Measurements from ENCODE around the gene SMIM44. TPM values are rescaled to one million over a fixed set of nuclear protein-coding genes. Genes with fewer than 3 reads are reported as not detected.
A peak's percentile ranks its signal among the peaks of the same experiment; 100 is the strongest.

The SMIM44 gene
- total and polyA plus RNA-seq, 9 of the 15 experiments (the other 6 are each of a cell fraction or from before 2014, with no cell fraction given), result not detected

DNA sequence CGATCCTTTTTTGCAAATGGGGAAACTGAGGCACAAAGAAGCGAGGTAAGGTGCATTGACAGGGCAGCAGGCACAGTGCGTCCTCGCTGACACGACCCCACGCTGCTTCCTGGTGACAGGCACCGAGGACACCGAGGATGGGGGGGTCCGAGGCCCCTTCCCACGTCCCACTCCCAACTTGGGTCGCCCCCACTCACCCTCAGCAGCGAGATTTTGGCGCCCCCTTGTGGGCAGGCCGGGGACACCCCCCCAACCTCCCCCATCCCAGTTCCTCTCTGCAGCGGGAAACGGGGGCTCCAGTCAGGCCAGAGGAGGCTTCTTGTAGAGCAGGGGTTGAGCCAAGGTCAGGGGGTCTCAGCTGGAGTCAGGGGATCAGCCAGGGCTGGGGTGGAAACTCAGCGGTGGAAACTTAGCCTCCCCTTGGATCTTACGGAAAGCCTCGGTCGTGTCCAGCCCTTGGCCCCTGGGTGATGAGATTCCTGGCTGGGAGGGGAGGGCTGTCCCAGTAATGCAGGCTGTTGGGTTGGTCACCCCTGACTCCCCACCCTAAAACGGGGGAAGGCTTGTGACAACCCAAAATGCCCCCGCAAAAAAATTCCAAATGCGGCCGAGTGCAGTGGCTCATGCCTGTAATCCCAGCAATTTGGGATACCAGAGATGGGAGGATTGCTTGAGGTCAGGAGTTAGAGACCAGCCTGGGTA, 11.1 kb downstream of the SMIM44 start (continued):
- peak; percentile 15 for TF ChIP-seq PHF20 (IDR thresholded peaks at IDR 0.05; ENCODE audit: partially characterized antibody)
- TF ChIP-seq HMG20A (CRISPR knock-in tag; conservative IDR thresholded peaks at IDR 0.05), result no peak
- TF ChIP-seq ZC3H11A (IDR thresholded peaks at IDR 0.05; ENCODE audit: low read depth, low read length), result no peak
- TF ChIP-seq, protein P1, sequence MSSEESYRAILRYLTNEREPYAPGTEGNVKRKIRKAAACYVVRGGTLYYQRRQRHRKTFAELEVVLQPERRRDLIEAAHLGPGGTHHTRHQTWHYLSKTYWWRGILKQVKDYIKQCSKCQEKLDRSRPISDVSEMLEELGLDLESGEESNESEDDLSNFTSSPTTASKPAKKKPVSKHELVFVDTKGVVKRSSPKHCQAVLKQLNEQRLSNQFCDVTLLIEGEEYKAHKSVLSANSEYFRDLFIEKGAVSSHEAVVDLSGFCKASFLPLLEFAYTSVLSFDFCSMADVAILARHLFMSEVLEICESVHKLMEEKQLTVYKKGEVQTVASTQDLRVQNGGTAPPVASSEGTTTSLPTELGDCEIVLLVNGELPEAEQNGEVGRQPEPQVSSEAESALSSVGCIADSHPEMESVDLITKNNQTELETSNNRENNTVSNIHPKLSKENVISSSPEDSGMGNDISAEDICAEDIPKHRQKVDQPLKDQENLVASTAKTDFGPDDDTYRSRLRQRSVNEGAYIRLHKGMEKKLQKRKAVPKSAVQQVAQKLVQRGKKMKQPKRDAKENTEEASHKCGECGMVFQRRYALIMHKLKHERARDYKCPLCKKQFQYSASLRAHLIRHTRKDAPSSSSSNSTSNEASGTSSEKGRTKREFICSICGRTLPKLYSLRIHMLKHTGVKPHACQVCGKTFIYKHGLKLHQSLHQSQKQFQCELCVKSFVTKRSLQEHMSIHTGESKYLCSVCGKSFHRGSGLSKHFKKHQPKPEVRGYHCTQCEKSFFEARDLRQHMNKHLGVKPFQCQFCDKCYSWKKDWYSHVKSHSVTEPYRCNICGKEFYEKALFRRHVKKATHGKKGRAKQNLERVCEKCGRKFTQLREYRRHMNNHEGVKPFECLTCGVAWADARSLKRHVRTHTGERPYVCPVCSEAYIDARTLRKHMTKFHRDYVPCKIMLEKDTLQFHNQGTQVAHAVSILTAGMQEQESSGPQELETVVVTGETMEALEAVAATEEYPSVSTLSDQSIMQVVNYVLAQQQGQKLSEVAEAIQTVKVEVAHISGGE (CRISPR knock-in tag; IDR thresholded peaks at IDR 0.05), result no peak
- no peak for TF ChIP-seq SMARCA4 (IDR thresholded peaks at IDR 0.05)
- TF ChIP-seq KLF13 (tag; IDR thresholded peaks at IDR 0.05; ENCODE audit: borderline replicate concordance, low read depth), result no peak
- no peak for TF ChIP-seq NBN (IDR thresholded peaks at IDR 0.05; ENCODE audit: low read depth)
- TF ChIP-seq ARID2 (IDR thresholded peaks at IDR 0.05), result peak; percentile 71; the same call in 1 of the 2 replicates
- TF ChIP-seq, protein P2, sequence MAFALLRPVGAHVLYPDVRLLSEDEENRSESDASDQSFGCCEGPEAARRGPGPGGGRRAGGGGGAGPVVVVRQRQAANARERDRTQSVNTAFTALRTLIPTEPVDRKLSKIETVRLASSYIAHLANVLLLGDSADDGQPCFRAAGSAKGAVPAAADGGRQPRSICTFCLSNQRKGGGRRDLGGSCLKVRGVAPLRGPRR (CRISPR knock-in tag; IDR thresholded peaks at IDR 0.05), result no peak
- TF ChIP-seq SPI1 (IDR thresholded peaks at IDR 0.05; ENCODE audit: borderline replicate concordance, low read depth, low read length), result peak; percentile 79
- TF ChIP-seq KLF1 (tag; IDR thresholded peaks at IDR 0.05), result no peak
- TF ChIP-seq ADNP (tag; IDR thresholded peaks at IDR 0.05), result peak; percentile 55; the same call in 1 of the 2 replicates
- TF ChIP-seq, protein P3, sequence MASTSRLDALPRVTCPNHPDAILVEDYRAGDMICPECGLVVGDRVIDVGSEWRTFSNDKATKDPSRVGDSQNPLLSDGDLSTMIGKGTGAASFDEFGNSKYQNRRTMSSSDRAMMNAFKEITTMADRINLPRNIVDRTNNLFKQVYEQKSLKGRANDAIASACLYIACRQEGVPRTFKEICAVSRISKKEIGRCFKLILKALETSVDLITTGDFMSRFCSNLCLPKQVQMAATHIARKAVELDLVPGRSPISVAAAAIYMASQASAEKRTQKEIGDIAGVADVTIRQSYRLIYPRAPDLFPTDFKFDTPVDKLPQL (IDR thresholded peaks at IDR 0.05; ENCODE audit: extremely low read depth, insufficient read length), result no peak
- no peak for TF ChIP-seq NR3C1 (CRISPR knock-in tag; IDR thresholded peaks at IDR 0.05)
- TF ChIP-seq TEAD4 (IDR thresholded peaks at IDR 0.05; ENCODE audit: low read length), result no peak
- no peak for TF ChIP-seq TEAD4 (CRISPR knock-in tag; IDR thresholded peaks at IDR 0.05; ENCODE audit: borderline replicate concordance)
- TF ChIP-seq, protein P4, sequence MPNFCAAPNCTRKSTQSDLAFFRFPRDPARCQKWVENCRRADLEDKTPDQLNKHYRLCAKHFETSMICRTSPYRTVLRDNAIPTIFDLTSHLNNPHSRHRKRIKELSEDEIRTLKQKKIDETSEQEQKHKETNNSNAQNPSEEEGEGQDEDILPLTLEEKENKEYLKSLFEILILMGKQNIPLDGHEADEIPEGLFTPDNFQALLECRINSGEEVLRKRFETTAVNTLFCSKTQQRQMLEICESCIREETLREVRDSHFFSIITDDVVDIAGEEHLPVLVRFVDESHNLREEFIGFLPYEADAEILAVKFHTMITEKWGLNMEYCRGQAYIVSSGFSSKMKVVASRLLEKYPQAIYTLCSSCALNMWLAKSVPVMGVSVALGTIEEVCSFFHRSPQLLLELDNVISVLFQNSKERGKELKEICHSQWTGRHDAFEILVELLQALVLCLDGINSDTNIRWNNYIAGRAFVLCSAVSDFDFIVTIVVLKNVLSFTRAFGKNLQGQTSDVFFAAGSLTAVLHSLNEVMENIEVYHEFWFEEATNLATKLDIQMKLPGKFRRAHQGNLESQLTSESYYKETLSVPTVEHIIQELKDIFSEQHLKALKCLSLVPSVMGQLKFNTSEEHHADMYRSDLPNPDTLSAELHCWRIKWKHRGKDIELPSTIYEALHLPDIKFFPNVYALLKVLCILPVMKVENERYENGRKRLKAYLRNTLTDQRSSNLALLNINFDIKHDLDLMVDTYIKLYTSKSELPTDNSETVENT (CRISPR knock-in tag; IDR thresholded peaks at IDR 0.05), result no peak
- TF ChIP-seq, protein P5, sequence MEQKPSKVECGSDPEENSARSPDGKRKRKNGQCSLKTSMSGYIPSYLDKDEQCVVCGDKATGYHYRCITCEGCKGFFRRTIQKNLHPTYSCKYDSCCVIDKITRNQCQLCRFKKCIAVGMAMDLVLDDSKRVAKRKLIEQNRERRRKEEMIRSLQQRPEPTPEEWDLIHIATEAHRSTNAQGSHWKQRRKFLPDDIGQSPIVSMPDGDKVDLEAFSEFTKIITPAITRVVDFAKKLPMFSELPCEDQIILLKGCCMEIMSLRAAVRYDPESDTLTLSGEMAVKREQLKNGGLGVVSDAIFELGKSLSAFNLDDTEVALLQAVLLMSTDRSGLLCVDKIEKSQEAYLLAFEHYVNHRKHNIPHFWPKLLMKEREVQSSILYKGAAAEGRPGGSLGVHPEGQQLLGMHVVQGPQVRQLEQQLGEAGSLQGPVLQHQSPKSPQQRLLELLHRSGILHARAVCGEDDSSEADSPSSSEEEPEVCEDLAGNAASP (IDR thresholded peaks at IDR 0.05), result no peak

All from K562 (cell line).